Nucleus accumbens (tissue), 56 donors: ENCODE measurements around the gene PRKAB1.
A peak's percentile ranks its signal among the peaks of the same experiment; 100 is the strongest.

ENCODE experiments used
- DNase-seq, 56 donors: peaks; one replicate each; lab custom pipeline; 2025; lab: John Stamatoyannopoulos, UW

PRKAB1 gene

GRCh38 chr12:119660076-119660475 lies 7.9 kb upstream of the PRKAB1 start:
- DNase-seq, result no peak

GRCh38 chr12:119661882-119662281 lies 6.1 kb upstream of the PRKAB1 start:
- DNase-seq, result no peak

GRCh38 chr12:119664642-119665041 lies 3.3 kb upstream of the PRKAB1 start:
- no peak for DNase-seq

DNA sequence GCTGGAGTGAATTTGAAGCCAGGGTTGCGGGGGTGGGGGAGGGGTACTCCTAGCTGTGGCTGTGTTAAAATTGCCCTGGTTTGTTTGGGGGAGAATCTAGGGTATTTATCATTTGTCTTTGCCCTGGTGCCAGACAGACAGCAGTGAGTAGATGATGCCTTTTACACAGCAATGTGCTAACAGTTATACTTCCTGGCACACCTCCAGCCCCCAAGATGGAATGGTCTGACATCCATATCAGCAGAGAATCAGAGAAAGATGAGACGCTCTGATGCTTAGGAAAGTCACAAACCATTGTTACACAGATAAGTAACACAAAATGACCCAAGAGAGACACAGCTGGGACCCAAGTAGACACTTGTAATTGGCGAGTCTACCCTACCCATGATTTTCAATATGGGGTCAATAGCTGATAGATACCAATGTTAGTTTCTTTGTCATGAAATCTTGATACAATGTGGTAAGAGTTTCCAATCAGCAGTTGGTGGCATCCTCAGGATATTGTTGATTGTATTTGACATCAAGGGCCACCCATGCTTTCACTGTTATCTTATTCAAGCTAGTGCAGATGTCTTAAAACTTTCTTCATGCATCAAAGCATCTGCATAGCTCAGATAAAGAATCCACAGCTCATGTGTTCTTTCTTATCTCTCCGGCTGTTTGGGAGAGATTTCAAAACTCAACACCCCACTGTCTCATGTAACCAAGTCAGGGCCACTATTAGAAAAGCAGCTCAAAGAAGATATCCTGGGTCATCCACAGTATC lies 2.6 kb upstream of the PRKAB1 start:
- no peak for DNase-seq

DNA sequence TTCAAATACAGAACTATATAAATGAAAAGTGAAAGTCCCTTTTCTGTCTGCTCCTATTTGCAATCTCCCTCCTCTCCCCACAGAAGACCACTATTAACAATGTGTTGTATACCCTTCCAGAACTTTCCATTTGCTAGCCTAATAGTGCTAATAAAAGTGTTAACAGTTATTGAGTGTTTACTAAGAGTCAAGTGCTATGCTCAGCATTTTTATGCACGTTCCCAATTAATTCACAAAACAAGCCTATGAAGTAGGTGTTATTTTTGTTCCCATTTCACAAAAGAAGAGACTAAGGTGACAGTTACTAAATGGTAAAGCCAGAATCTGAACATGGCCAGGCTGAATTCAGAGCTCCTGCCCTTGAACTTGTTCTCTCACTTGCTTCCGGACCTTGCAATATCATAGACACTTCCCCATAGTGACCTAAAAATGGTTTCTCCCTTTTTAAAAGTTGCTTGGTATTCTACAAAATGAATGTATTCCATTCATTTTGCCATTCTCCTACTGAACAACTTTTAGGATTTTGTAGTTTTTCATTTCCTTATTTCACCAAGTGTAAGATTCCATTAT lies 1.6 kb upstream of the PRKAB1 start:
- DNase-seq, result no peak

DNA sequence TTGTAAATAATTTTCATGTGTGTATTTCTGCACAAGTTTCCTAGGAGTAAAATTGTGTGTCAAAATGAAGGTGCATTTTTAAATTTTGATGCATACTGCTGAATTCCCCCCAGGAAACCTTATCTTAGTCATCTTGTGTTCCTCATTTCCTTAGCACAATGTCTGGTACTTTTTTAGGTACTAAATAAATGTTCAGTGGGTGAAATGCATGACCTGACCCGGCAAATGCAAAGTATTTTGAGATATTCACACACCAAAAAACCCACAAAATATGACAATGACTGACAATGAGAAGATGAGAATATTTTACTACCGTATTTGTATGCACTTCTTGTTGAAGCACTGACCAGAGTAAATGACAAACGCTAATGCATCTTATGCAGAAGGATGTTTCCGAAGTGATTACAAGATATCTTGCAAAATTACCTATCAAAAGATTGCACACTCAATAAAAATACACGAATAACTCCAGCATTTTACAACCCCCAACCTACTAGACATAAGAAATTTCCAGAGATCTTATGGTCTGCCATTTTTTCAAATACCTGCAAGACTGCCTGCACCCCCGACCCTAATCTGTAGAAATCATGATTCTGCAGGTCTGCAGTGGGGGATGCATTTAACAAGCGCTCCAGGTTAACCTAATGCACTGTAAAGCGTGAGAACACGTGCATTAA lies 895 bp upstream of the PRKAB1 start:
- no peak for DNase-seq

GRCh38 chr12:119668324-119668841 lies 450 bp downstream of the PRKAB1 start:
- DNase-seq, result peak in 3 of 56 donors; percentile 23 to 44 (median 28)

GRCh38 chr12:119669744-119670472 lies 2.0 kb downstream of the PRKAB1 start:
- DNase-seq, result no peak

GRCh38 chr12:119671070-119671469 lies 3.1 kb downstream of the PRKAB1 start:
- no peak for DNase-seq

DNA sequence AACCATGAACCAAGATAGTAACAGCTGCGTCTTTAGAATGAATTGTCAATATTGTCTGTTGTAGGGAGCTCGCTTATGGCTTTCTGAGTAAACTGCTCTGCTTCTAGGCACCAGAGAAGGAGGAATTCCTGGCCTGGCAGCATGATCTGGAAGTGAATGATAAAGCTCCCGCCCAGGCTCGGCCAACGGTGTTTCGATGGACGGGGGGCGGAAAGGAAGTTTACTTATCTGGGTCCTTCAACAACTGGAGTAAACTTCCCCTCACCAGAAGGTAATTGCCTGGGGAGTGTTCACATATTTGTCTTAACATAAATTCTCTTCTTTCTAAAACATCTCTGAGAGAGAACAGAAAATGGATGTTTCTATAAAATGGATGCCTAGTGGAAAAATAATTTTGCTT lies 4.3 kb downstream of the PRKAB1 start:
- no peak for DNase-seq

DNA sequence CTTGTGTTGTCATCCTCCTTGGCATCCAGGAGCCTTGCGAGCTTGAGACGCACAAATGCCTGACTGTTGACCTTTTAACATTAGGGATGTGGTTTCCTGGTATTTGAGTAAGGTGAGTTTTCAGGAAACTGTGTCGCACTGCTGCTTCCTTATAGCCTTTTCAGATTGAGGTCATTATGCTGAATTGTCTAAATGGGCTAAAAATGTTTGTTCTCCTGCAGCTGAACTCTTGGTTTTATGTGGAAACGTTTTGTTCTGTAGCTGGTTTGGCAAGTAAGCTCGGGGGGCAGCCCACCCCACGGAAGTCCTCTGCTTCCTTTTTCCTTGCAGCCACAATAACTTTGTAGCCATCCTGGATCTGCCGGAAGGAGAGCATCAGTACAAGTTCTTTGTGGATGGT lies 5.7 kb downstream of the PRKAB1 start:
- no peak for DNase-seq

DNA sequence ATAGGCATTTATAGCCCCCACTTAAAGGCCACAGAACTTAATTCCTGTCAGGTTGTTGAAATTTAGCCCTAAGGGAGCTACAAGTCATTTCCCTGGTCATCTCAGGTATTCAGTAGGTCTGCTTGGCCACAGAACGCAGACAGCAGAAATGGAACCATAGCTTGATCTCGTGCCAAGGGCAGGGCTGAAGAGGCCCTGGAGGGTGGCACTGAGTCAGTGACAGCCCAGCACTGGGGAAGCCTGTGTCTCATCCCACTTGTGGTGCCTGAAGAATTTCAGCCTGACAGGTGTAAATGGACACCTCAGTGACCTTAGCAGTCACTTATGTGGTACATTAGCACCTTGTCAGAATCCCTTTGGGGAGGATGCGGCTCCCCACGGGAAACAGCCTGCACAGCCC lies 6.6 kb downstream of the PRKAB1 start:
- no peak for DNase-seq

GRCh38 chr12:119676022-119676421 lies 8.1 kb downstream of the PRKAB1 start:
- no peak for DNase-seq

DNA sequence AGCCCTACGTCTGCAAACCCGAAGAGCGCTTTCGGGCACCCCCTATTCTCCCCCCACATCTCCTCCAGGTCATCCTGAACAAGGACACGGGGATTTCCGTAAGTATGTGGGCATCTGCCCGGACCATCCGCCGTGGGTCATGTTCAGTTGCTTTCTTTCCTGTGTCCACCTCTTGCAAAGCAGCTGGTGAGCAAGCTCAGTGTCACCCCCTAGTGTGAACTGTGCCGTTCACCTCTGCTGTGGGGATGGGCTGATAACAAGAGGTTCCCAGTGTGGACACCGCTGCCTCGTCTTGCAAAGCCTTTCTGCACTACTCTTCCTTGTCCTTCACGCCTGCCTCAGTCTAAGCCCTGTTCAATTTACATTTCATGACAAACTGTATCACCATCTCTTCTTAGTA lies 8.6 kb downstream of the PRKAB1 start:
- DNase-seq, result no peak

DNA sequence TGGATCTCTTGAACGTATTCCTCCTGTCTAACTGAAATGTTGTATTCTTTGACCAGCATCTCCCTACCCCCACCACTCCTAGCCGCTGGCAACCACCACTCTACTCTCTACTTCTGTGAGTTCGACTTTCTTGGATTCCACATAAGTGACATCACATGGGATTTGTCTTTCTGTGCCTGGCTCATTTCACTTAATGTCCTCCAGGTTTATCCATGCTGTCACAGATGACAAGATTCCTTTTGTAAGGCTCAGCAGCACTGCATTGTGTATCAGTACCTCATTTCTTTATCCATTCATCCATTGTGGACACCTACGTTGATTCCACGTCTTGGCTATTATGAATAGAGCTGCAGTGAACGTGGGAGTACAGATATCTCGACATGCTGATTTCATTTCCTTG lies 10.5 kb downstream of the PRKAB1 start:
- DNase-seq, result no peak

GRCh38 chr12:119679081-119679480 lies 11.1 kb downstream of the PRKAB1 start:
- DNase-seq, result no peak

GRCh38 chr12:119679490-119679889 lies 11.6 kb downstream of the PRKAB1 start:
- no peak for DNase-seq

GRCh38 chr12:119681111-119681510 lies 13.2 kb downstream of the PRKAB1 start:
- no peak for DNase-seq

- no peak for DNase-seq
Observed at GRCh38 chr12:119681728-119682638, 14.1 kb downstream of the PRKAB1 start.
